Brain microvascular endothelial cell (primary cell): ENCODE data around the gene TAC3.
"Not testable (repeated sequence)": the region's sequence is repeated elsewhere in the genome, so short reads cannot be mapped to it uniquely, and the experiment has no call there.

Experiments used
- DNase-seq: peaks from one replicate; pipeline ENCODE4 v3.0.0-alpha.2; 2020
- H3K27ac ChIP-seq: fragments of 250-450 bp; sonication (Bioruptor Pico); 2 replicates; pipeline ENCODE4 v1.5.1; 2020; ENCODE audit warnings: mild to moderate bottlenecking, moderate library complexity
- H3K27me3 ChIP-seq: fragments of 250-450 bp; sonication (Bioruptor Pico); replicated peaks from 2 replicates; pipeline ENCODE4 v1.5.1; 2020; ENCODE audit warnings: mild to moderate bottlenecking
- H3K36me3 ChIP-seq: fragments of 250-450 bp; sonication (Bioruptor Pico); replicated peaks from 2 replicates; pipeline ENCODE4 v1.5.1; 2020; ENCODE audit warnings: mild to moderate bottlenecking
- H3K4me3 ChIP-seq: 2 replicates; pipeline ENCODE4 v1.5.1; 2011; ENCODE audit warnings: low read depth, mild to moderate bottlenecking, control low read depth, low read length, moderate library complexity
- in situ Hi-C: cut with HindIII; loops from 2 replicates; pipeline ENCODE4 v1.10.0; 2017; ENCODE audit warnings: low sequenced_read_pairs, low pct_ligation_motif_present
- TF ChIP-seq, protein P1 (sequence below): IDR thresholded peaks from 2 replicates; pipeline ENCODE4 v1.5.1; 2011; ENCODE audit warnings: low read depth, mild to moderate bottlenecking, moderate library complexity, low read length, control low read depth, inconsistent platforms; ENCODE audit errors: missing control alignments

Gene TAC3

DNA sequence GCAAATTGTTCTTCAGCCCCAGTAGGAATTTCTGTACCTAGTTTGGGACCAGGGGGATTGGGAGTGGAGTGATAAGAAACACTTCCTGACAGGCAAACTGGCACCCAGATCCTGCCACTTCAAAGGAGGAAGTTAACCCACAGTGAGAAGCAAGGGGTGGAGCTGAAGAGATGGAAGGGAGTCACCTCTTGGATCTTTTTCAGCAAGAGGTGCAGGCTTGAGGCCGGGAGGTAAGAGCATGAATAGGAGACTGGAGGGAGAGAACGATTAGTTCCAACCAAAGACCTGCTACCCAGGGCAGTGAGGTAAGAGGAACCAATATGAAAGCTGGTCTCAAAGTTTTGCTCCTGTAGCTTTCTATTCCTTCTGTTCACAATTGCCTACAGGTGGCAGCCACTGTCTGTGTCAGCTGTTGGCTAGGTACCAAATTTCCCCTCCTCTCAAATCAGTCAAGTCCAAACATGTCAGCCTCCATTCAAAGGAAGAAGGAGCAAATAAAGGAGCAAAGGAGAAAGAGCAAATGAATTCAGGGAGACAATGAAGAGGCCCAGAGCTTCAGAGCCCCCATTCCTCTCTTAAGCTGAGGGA, 14.9 kb upstream of the TAC3 start:
- no peak for DNase-seq
- in situ Hi-C loops = no loop called here
- no peak overlapping the region for H3K4me3 ChIP-seq
- no peak overlapping the region for H3K27ac ChIP-seq
- TF ChIP-seq, protein P1, sequence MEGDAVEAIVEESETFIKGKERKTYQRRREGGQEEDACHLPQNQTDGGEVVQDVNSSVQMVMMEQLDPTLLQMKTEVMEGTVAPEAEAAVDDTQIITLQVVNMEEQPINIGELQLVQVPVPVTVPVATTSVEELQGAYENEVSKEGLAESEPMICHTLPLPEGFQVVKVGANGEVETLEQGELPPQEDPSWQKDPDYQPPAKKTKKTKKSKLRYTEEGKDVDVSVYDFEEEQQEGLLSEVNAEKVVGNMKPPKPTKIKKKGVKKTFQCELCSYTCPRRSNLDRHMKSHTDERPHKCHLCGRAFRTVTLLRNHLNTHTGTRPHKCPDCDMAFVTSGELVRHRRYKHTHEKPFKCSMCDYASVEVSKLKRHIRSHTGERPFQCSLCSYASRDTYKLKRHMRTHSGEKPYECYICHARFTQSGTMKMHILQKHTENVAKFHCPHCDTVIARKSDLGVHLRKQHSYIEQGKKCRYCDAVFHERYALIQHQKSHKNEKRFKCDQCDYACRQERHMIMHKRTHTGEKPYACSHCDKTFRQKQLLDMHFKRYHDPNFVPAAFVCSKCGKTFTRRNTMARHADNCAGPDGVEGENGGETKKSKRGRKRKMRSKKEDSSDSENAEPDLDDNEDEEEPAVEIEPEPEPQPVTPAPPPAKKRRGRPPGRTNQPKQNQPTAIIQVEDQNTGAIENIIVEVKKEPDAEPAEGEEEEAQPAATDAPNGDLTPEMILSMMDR = no peak
- H3K36me3 ChIP-seq = no peaks in the 10 kb centered on the region
- peaks cover 13% of the 10 kb centered on the region for H3K27me3 ChIP-seq

GRCh38 chr12:57029457-57029856, 13.1 kb upstream of the TAC3 start:
- Histone ChIP-seq H3K27me3 (peaks cover 11% of the 10 kb centered on the region), H3K4me3 (no peak overlapping the region), H3K27ac (no peak overlapping the region), H3K36me3 (no peaks in the 10 kb centered on the region)
- TF ChIP-seq, protein P1 = no peak
- DNase-seq = no peak
- in situ Hi-C loops = no loop called here

DNA sequence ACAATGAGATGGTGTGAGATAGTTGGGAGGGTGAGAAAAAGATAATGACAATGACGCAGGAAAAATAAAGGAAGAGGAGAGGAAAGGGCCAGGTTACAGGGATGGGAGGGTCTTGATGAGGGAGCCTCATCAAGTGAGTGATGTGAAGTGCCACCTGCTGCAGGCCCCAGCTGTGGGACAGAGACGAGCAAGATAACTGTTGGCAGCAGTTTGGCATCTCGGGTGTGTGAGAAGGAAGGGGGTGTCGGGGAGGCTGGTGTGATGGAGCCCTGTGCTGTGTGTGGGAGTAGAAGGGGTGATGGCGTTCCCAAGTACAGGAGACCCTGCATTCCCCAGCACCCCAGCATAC, 11.4 kb upstream of the TAC3 start:
- no peak overlapping the region for H3K27ac ChIP-seq
- H3K36me3 ChIP-seq = no peaks in the 10 kb centered on the region
- no peak overlapping the region for H3K4me3 ChIP-seq
- TF ChIP-seq, protein P1 = no peak
- in situ Hi-C loops = no loop called here
- no peak for DNase-seq
- peaks cover 11% of the 10 kb centered on the region for H3K27me3 ChIP-seq

DNA sequence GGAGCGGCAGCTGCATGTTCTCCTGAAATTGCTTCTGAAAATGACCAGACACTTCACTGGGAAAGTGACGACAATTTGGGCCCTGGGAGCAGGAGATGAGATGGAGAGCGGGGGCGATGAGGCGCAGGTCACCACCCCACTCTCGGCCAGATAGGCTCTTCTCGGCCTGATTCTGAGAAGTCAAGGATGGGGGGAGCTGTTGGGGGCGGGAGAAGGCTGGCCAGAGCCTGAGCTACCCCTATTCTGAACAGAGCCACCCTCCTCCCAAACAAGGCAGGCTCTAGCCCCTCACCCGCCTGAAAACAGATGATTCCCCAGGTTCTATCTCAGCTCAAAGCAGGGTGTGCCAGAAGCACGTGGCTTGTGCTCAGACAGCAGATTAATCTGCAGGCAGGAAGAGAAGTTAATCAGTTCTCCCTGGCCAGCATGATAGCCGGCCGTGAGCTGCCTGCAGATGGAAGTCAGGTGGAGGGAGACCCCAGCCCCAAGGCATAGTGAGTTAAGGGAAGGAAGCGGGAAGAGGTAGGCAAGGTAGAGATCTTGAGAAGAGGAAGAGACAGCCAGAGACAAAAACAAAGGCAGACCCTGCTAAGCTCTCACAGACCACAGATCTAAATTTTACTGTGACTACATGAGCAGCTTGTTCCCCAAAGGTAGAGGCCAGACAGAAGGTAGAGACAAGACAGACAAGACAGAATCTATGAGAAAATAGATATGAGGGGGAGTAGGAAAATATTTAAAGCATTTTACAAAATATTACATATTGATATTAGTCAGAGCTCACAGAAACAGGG, 10.9 kb upstream of the TAC3 start:
- Histone ChIP-seq H3K27ac (no peak overlapping the region), H3K27me3 (peaks cover 11% of the 10 kb centered on the region), H3K4me3 (no peak overlapping the region), H3K36me3 (no peaks in the 10 kb centered on the region)
- TF ChIP-seq, protein P1 = no peak
- DNase-seq = no peak
- in situ Hi-C loops = no loop called here

- Histone ChIP-seq H3K27me3 (peaks cover 6% of the 10 kb centered on the region), H3K27ac (no peak overlapping the region), H3K36me3 (no peaks in the 10 kb centered on the region), H3K4me3 (no peak overlapping the region)
- TF ChIP-seq, protein P1 = no peak
- in situ Hi-C loops = no loop called here
- no peak for DNase-seq
These were observed 8.9 kb upstream of the TAC3 start for GRCh38 chr12:57025196-57025595.

DNA sequence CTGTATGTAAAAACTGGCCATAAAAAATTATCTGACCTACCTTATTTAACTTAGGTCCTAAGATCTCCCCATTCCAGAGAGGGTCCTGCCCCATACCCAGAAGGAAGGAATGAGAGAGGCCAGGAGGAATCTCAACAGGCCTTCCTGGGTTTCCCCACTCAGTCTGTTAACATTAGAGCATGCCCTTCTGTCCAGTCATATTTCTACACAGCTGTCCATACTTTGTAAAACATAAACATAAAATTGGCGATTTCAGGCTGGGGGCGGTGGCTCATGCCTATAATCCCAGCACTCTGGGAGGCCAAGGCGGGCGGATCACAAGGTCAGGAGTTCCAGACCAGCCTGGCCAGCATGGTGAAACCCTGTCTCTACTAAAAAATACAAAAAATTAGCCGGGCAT, 6.0 kb upstream of the TAC3 start:
- H3K36me3 ChIP-seq, H3K27ac ChIP-seq, H3K27me3 ChIP-seq, H3K4me3 ChIP-seq, DNase-seq, in situ Hi-C loops: not testable (repeated sequence)
